Neural progenitor cell (in vitro differentiated cells): ENCODE results near the gene HOXD3.

ENCODE experiments used
- CTCF ChIP-seq: fragments of 200-600 bp; sonication (generic); IDR thresholded peaks from 2 replicates; pipeline ENCODE4 v1.5.1; 2017; ENCODE audit warnings: antibody characterized with exemption, mild to moderate bottlenecking
- EZH2phosphoT487 ChIP-seq: fragments of 200-600 bp; sonication (generic); IDR thresholded peaks from 2 replicates; pipeline ENCODE4 v1.6.1; 2017; ENCODE audit warnings: antibody characterized with exemption

DNA sequence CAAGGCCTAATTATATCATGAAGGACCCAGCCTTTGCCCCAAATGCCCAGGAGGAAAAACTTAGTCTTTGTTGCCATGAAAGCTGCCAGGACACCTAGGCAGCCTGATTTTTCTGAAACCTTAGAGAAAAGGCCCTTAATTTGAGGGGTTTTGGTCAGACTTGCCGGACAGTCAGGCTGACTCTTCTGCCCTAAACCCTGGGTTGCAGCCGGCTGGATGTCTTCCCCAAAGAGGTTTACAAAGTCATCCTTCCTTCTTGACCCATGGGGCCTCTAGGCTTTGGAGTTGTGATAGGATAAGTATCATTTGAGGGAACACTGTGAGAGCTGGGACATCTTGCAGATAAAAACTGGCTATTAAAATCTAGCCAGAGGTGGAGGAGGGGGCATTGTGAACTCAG is 28.9 kb downstream of the HOXD3 start:
- TF ChIP-seq EZH2phosphoT487 (no peak), CTCF (no peak)
